Neural progenitor cell (in vitro differentiated cells): ENCODE data around the gene PLAC1.

Source experiments
- CTCF ChIP-seq: fragments of 200-600 bp; sonication (generic); IDR thresholded peaks from 2 replicates; pipeline ENCODE4 v1.5.1; 2017; ENCODE audit warnings: antibody characterized with exemption, mild to moderate bottlenecking
- EZH2 ChIP-seq: fragments of 200-600 bp; sonication (generic); IDR thresholded peaks from 2 replicates; pipeline ENCODE4 v1.6.1; 2017; ENCODE audit warnings: antibody characterized with exemption, mild to moderate bottlenecking, moderate library complexity

DNA sequence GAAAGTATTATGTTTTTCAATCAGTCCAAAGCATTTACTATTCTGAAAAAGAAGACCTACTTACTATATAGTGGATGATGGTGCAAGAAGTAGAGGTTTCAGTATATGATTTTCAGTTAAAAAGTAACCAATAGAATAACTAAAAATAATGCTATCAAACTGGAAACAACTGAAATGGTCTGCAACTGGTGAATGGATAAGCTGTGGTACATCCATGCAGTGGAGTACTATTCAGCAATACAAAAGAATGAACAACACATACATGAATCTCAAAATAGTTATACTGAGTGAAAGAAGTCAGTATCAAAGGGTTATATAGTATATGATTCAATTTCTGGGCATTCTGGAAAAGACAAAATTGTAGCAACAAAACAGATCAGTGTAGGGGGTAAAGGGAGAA is 55.9 kb downstream of the PLAC1 start:
- no peak for TF ChIP-seq CTCF
- TF ChIP-seq EZH2 = no peak
